ENCODE data around the gene CCDC167. TPM values are rescaled to one million over a fixed set of nuclear protein-coding genes. Genes with fewer than 3 reads are reported as not detected.
A peak's percentile ranks its signal among the peaks of the same experiment; 100 is the strongest.
"Not testable (repeated sequence)": the region's sequence is repeated elsewhere in the genome, so short reads cannot be mapped to it uniquely, and the experiment has no call there.

CCDC167 gene
- total RNA-seq, 1 donor from 2014 or later: 58.4 TPM

DNA sequence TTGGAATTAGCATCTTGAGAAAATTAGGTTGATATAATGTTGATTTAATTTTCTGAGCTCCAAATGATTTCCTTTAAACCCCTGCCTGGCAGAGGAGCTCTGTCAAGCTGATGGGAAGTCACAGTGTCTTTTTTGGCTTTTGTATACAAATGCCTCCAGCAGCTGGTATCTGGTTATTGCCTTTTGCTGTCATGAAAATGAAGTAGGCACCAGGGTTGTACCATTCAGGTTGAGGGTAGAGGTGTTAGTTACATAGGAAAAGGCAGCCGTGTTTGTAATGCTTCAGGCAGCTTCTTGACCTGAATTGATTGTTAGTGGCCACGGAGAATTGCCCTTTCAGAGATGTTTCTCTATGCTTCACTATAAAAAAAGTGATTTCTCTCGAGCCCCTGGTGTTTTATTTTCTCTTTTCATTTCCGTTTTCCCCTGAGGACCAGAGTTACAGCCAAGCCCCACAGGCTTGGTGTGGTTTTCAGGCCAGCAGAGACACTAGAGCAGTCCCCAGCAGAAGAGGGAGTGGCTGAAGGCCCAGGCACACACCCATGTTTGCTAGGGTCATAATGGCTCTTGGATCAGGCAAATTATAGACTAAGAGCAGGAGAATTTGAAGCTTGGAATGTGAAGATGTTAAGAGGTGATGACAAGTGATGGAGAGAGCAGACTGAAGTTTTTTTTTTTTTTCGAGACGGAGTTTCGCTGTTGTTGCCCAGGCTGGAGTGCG is 45.1 kb downstream of the CCDC167 start:
- Mint-ChIP-seq H3K27me3 (ENCODE audit: unreplicated experiment) (peaks cover 8% of the 10 kb centered on the region), H3K36me3 (ENCODE audit: unreplicated experiment) (no peaks in the 10 kb centered on the region), H3K9me3 (ENCODE audit: unreplicated experiment) (peaks cover 5% of the 10 kb centered on the region), H3K27ac (ENCODE audit: unreplicated experiment) (no peak overlapping the region), H3K4me1 (ENCODE audit: low read depth, unreplicated experiment) (peaks cover 63% of the 10 kb centered on the region), H3K4me3 (ENCODE audit: unreplicated experiment) (no peak overlapping the region)
- TF ChIP-seq, protein P1, sequence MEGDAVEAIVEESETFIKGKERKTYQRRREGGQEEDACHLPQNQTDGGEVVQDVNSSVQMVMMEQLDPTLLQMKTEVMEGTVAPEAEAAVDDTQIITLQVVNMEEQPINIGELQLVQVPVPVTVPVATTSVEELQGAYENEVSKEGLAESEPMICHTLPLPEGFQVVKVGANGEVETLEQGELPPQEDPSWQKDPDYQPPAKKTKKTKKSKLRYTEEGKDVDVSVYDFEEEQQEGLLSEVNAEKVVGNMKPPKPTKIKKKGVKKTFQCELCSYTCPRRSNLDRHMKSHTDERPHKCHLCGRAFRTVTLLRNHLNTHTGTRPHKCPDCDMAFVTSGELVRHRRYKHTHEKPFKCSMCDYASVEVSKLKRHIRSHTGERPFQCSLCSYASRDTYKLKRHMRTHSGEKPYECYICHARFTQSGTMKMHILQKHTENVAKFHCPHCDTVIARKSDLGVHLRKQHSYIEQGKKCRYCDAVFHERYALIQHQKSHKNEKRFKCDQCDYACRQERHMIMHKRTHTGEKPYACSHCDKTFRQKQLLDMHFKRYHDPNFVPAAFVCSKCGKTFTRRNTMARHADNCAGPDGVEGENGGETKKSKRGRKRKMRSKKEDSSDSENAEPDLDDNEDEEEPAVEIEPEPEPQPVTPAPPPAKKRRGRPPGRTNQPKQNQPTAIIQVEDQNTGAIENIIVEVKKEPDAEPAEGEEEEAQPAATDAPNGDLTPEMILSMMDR (IDR thresholded peaks at IDR 0.05; ENCODE audit: partially characterized antibody, unreplicated experiment): no peak
- DNase-seq: no peak

DNA sequence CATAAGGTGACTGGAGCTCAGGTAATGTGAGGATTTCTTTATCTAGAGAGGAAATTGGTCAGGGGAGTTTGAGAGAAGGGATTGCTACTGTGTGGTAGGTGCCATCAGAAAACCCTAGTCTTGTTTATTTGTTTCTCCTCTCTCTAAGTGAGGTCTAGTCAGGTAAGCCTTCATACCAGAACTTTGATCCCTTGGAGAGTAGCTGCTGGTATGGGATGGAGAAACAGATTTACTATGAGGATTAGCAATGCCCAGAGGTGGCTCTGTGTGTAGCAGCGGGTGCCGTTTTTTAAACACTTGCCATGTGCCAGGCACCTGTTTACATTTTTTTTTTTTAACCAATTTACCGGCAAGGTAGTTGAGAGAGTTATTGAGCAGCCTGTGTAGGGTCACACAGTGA is 47.2 kb downstream of the CCDC167 start:
- H3K9me3 Mint-ChIP-seq (ENCODE audit: unreplicated experiment): peaks cover 3% of the 10 kb centered on the region
- TF ChIP-seq, protein P1 (IDR thresholded peaks at IDR 0.05; ENCODE audit: partially characterized antibody, unreplicated experiment): no peak
- H3K36me3 Mint-ChIP-seq (ENCODE audit: unreplicated experiment): no peaks in the 10 kb centered on the region

DNA sequence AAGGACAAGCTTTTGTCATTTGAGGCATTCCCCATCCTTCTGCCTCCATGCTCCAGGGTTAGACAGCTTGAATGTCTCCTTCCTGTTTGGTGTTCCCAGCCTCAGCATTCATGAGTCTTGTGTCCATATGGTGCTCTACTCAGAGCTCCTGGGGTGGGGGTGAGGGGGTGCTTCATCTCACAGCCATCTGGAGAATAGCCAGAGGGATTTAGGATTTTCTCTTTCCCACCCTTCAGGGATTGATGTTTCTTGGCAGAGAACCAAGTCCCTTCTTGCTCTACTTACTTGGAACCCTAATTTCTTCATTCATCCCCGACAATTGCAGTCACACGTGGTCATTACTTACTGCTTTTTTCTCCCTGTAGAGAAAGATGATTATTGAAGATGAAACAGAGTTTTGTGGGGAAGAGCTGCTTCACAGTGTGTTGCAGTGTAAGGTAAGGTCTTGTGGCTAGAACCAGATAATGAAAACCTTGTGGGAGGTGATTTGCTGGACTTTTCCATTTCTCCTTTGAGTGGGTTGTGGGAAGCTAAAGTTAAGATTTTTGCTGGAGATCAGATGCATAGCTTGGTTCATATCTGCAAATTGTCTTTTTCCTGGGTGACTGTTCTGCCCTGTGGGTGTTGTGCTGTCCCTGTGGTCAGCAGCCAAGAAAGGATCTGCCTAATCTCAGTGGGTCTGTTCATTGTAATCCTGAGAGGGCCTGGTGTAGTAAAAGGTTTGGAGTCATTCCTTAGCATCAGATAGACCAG is 48.1 kb downstream of the CCDC167 start:
- no peak for DNase-seq
- H3K27ac Mint-ChIP-seq (ENCODE audit: unreplicated experiment): peak overlapping the region; percentile 71
- TF ChIP-seq, protein P1 (IDR thresholded peaks at IDR 0.05; ENCODE audit: partially characterized antibody, unreplicated experiment): no peak
- peak overlapping the region; percentile 10 for H3K4me3 Mint-ChIP-seq (ENCODE audit: unreplicated experiment)
- peaks cover 49% of the 10 kb centered on the region for H3K4me1 Mint-ChIP-seq (ENCODE audit: low read depth, unreplicated experiment)
- peaks cover 3% of the 10 kb centered on the region for H3K9me3 Mint-ChIP-seq (ENCODE audit: unreplicated experiment)
- H3K27me3 Mint-ChIP-seq (ENCODE audit: unreplicated experiment): peaks cover 4% of the 10 kb centered on the region
- no peaks in the 10 kb centered on the region for H3K36me3 Mint-ChIP-seq (ENCODE audit: unreplicated experiment)

More for the DNA sequence above, 47.2 kb downstream of the CCDC167 start:
- peaks cover 4% of the 10 kb centered on the region for H3K27me3 Mint-ChIP-seq (ENCODE audit: unreplicated experiment)
- H3K27ac Mint-ChIP-seq (ENCODE audit: unreplicated experiment): no peak overlapping the region
- H3K4me1 Mint-ChIP-seq (ENCODE audit: low read depth, unreplicated experiment): peaks cover 55% of the 10 kb centered on the region
- DNase-seq: no peak
- H3K4me3 Mint-ChIP-seq (ENCODE audit: unreplicated experiment): no peak overlapping the region

DNA sequence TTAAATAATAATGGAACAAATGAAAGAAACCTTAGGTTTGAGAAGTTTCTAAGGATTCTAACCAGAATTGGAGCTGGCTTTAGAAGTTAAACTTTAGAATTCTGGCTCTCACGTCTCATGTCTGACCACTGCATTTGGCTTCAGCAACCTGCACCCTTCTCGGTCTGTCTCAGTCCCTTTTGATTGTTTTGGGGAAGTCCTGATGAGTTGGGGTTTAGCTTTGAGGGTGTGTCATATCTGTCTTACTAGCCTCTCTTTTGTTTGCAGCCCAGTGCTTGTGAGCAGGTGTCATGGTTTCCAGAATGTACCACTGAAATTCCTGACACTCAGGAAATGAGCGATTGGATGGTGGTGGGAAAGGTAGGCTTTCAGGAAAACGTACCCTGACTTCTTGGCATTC is 49.7 kb downstream of the CCDC167 start:
- TF ChIP-seq, protein P1 (IDR thresholded peaks at IDR 0.05; ENCODE audit: partially characterized antibody, unreplicated experiment): no peak
- Mint-ChIP-seq H3K4me3 (ENCODE audit: unreplicated experiment) (no peak overlapping the region), H3K4me1 (ENCODE audit: low read depth, unreplicated experiment) (peaks cover 39% of the 10 kb centered on the region), H3K27ac (ENCODE audit: unreplicated experiment) (peak overlapping the region; percentile 73), H3K9me3 (ENCODE audit: unreplicated experiment) (peaks cover 3% of the 10 kb centered on the region), H3K27me3 (ENCODE audit: unreplicated experiment) (peaks cover 4% of the 10 kb centered on the region), H3K36me3 (ENCODE audit: unreplicated experiment) (no peaks in the 10 kb centered on the region)
- no peak for DNase-seq

DNA sequence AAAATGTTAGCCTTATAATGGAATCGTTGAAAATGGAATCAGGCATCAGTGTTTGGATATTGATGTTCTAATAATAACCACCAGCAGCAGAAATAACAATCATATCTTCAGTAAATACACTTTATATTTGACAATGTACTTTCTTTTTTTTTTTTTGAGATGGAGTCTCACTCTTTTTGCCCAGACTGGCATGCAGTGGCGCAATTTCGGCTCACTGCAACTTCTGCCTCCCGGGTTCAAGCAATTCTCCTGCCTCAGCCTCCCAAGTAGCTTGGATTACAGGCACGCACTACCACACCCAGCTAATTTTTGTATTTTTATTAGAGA is 56.5 kb downstream of the CCDC167 start:
- H3K4me1 Mint-ChIP-seq (ENCODE audit: low read depth, unreplicated experiment); H3K9me3 Mint-ChIP-seq (ENCODE audit: unreplicated experiment); H3K27ac Mint-ChIP-seq (ENCODE audit: unreplicated experiment); H3K27me3 Mint-ChIP-seq (ENCODE audit: unreplicated experiment); DNase-seq; H3K4me3 Mint-ChIP-seq (ENCODE audit: unreplicated experiment); H3K36me3 Mint-ChIP-seq (ENCODE audit: unreplicated experiment): not testable (repeated sequence)
